OCI-LY7 (cell line): ENCODE measurements around the gene CFAP210.

Source experiments
- CTCF ChIP-seq: fragments of 200-600 bp; sonication (generic); conservative IDR thresholded peaks from 2 replicates; pipeline ENCODE4 v1.5.1; 2014; ENCODE audit warnings: mild to moderate bottlenecking, antibody characterized with exemption, low read length, moderate library complexity, mixed read lengths
- EZH2phosphoT487 ChIP-seq: fragments of 200-600 bp; sonication (generic); IDR thresholded peaks from 2 replicates; pipeline ENCODE4 v1.6.1; 2018; ENCODE audit warnings: low read depth, borderline replicate concordance, mild to moderate bottlenecking, mixed run types, antibody characterized with exemption, low read length, moderate library complexity, mixed read lengths

GRCh38 chr2:169714699-169715098 is 20.5 kb upstream of the CFAP210 start:
- TF ChIP-seq CTCF (no peak), EZH2phosphoT487 (no peak)
